Stomach smooth muscle (tissue), 2 donors: ENCODE measurements around the gene PIAS3.
"Not testable (repeated sequence)": the region's sequence is repeated elsewhere in the genome, so short reads cannot be mapped to it uniquely, and the experiment has no call there.

Source experiments
- H3K27ac ChIP-seq: one replicate; pipeline ENCODE4 v1.7.0; 2013; ENCODE audit warnings: mild to moderate bottlenecking, low read length, inconsistent platforms
- H3K27me3 ChIP-seq, 2 donors: one replicate each; pipeline ENCODE4 v1.7.0; 2013; ENCODE audit warnings: low read length in 2 of 2; ENCODE audit not compliant: insufficient read depth in 2 of 2, control insufficient read depth in 1 of 2
- H3K36me3 ChIP-seq, 2 donors: one replicate each; pipeline ENCODE4 v1.7.0; 2013; ENCODE audit warnings: low read length in 2 of 2; ENCODE audit not compliant: control insufficient read depth in 2 of 2, insufficient read depth in 2 of 2
- H3K4me1 ChIP-seq: one replicate; pipeline ENCODE4 v1.7.0; 2013; ENCODE audit warnings: low read length; ENCODE audit not compliant: control insufficient read depth, insufficient read depth
- H3K4me3 ChIP-seq, 2 donors: one replicate each; pipeline ENCODE4 v1.7.0; 2013; ENCODE audit warnings: low read length in 2 of 2
- H3K9ac ChIP-seq, 2 donors: one replicate each; pipeline ENCODE4 v1.7.0; 2013; ENCODE audit warnings: low read length in 2 of 2, mild to moderate bottlenecking in 1 of 2
- H3K9me3 ChIP-seq, 2 donors: one replicate each; pipeline ENCODE4 v1.7.0; 2013; ENCODE audit warnings: low read length in 2 of 2; ENCODE audit not compliant: control insufficient read depth in 2 of 2
- donor health status: healthy.
- donor health status: Pancreatic carcinoma.

The PIAS3 gene

DNA sequence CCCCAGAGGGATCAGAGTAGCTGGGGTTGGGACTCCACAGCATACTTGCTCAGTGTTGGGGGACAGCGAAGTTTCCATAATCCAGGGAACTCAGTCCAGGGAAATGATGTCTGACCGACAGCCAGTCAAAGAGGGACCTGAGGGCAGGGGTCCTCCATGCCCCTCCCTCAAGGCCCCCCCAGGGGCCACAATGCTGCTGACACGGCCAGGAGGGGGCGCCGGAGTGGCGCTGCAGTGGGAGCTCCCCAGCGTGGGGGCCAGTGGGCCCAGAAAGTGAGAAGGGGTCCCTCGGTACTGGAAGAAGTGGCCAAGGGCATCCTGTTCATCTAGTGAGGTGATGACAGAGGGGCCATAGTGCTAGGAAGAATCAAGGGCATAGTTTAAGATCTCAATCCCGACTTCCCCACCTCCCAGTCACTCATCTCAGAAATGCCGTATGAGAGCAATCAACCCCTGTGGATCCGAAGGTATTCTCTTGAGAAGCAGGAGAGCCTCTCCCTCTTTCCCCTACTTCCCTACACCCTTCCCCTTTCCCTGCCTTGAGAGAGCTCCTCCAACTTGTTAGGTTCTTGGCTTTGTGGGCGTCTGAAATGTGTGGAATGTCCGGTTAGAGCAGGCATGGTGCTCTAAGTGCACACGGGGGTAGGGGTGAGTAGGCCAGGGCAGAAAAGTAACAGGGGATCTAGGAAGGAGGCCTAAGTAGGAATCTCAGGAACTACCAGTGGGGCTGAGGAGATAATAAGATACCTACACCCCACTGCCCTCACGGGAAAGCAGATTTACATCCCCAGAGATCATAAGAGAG is 9.3 kb downstream of the PIAS3 start:
- Histone ChIP-seq H3K27me3 (no peaks in the 10 kb centered on the region), H3K27ac (peak overlapping the region; percentile 31), H3K36me3 (peaks cover 39 to 48% of the 10 kb centered on the region in 2 donors)

DNA sequence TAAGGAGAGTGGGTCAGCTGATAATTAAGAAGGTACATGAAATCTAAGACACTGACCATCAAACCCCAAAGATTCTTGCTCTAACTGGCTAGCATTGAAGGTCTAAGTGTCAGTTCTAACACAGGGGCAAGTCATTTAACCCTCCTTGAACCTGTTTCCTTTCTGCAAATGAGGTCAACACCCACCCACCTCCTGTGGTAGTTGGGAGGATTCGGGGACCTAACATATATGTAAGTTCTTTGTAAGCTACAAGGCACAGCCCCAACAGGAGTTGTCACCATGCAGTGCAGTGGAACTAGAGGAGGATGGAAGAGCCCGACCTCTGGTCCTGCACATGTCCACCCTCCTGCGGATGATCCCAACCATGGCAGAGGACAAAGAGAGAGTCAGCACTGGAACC is 11.1 kb downstream of the PIAS3 start:
- Histone ChIP-seq H3K36me3 (peaks cover 28 to 38% of the 10 kb centered on the region in 2 donors), H3K4me1 (peaks cover 12% of the 10 kb centered on the region), H3K27ac (no peak overlapping the region), H3K9ac (no peak overlapping the region), H3K9me3 (no peaks in the 10 kb centered on the region), H3K4me3 (no peak overlapping the region), H3K27me3 (no peaks in the 10 kb centered on the region)

More for the DNA sequence above, 9.3 kb downstream of the PIAS3 start:
- Histone ChIP-seq H3K9ac (peak overlapping the region in 1 of 2 donors; percentile 21), H3K4me3 (no peak overlapping the region), H3K9me3 (no peaks in the 10 kb centered on the region), H3K4me1 (peaks cover 12% of the 10 kb centered on the region)

DNA sequence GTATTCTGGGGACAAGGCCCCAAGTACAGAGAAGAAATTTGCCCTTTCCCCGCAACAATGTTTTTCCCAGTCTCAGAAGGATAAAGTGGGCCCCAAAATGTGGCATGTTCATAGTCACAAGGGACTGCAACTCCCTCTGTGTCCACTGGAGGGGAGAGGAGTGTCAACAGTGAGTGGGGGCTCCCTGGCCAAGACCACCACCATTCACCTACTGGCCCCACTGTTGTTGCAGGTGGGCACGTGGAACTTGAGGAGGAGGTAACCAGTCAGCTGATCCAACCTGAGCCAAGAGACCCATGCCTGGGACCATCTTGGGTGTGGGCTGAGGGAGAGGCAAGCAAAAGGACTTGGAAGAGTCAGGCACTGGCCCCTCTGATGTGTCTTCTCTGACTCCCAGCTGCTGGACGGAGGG is 12.7 kb downstream of the PIAS3 start:
- Histone ChIP-seq H3K9ac (peak overlapping the region; percentile 70 to 80), H3K4me1 (peaks cover 12% of the 10 kb centered on the region), H3K4me3 (peak overlapping the region; percentile 81 to 82), H3K27ac (peak overlapping the region; percentile 60), H3K36me3 (peaks cover 27 to 42% of the 10 kb centered on the region in 2 donors), H3K9me3 (no peaks in the 10 kb centered on the region), H3K27me3 (no peaks in the 10 kb centered on the region)

DNA sequence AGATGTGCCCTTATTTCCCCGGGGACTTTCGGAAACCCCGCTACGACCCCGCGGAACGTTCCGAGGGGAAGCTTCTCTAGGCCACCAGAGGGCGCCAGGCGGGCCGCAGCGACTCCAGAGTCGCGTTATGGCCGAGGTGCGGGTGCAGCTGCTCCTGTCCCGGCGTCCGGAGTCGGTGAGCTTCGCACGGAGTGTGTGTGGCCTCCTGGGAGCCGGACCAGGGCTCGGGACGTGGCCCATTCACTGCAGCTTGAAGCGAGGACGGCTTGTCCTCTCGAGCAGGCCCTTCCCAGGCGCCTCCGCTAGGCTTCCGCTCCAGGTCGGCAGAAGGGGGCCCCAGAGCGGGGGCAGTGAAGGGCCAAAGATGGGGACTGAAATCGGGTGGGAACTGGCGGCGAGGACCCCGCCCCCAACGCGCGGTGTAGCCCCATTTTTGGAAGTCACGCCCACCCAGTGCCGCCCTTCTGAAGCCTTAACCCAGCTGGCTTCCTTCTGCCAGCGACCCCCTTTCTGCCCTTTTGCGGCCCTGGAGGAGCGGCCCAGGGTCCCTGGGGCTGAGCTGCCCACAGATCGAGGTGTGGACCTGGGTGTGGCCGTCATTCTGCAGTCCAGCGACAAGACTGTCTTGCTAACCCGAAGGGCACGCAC is 13.2 kb downstream of the PIAS3 start, which contains the start of gene NUDT17:
Gene NUDT17, plus strand, starts transcription at position 117 of the 648 bp plus-strand sequence. Its CDS starts 11 bp downstream, at position 128.
- H3K36me3 ChIP-seq: peaks cover 27 to 43% of the 10 kb centered on the region in 2 donors
- peak within 1 kb of the TSS; percentile 60 for H3K27ac ChIP-seq
- H3K27me3 ChIP-seq: no peaks in the 10 kb centered on the region
- H3K9ac ChIP-seq: peak within 1 kb of the TSS; percentile 70 to 80
- peaks cover 12% of the 10 kb centered on the region for H3K4me1 ChIP-seq
- H3K4me3 ChIP-seq: peak within 1 kb of the TSS; percentile 81 to 82
- H3K9me3 ChIP-seq: no peaks in the 10 kb centered on the region

DNA sequence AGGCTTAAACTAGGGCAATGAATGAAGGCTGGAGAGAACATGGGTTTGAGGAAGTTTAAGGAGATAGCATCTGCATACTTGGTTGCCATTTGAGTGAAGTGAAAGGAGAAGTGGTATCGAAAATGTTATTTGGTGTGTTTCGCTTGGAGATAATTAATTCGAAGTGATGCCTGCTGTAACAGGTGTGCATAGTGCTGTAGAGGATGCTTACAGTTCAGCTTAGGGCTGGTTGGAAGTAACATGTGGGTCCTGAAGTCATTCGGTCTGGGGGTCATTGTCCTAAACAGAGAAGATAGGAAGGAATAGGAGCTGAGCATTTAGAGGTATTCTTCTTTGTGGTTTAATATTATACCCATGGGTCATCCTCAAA is 13.8 kb downstream of the PIAS3 start:
- Histone ChIP-seq H3K4me1 (peaks cover 10% of the 10 kb centered on the region), H3K4me3 (peak overlapping the region; percentile 81 to 82), H3K27ac (peak overlapping the region; percentile 60), H3K36me3 (peaks cover 23 to 39% of the 10 kb centered on the region in 2 donors), H3K9me3 (no peaks in the 10 kb centered on the region), H3K27me3 (no peaks in the 10 kb centered on the region), H3K9ac (peak overlapping the region; percentile 70 to 80)

DNA sequence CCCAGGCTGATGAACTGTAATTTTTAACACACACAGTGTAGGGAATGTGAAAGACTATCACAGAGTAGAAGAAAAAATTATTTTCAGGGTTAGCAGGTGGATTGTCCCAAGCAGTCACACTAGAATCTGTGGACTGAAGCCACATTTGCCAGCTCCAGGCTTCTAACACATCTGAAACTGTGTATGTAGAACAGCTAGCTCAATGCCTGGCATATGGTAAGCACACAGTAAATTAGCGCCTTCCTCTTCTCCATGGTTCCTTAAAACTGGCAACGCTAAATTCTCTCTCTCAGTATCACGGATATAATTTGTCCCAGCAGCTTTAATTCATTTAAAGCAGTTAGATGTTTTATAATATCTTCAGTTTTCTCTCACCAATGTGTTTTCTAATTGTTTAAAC is 15.8 kb downstream of the PIAS3 start:
- Histone ChIP-seq H3K27ac (no peak overlapping the region), H3K9me3 (no peaks in the 10 kb centered on the region), H3K36me3 (peaks cover 30 to 32% of the 10 kb centered on the region in 2 donors), H3K27me3 (no peaks in the 10 kb centered on the region), H3K4me1 (peaks cover 10% of the 10 kb centered on the region), H3K4me3 (no peak overlapping the region), H3K9ac (no peak overlapping the region)

DNA sequence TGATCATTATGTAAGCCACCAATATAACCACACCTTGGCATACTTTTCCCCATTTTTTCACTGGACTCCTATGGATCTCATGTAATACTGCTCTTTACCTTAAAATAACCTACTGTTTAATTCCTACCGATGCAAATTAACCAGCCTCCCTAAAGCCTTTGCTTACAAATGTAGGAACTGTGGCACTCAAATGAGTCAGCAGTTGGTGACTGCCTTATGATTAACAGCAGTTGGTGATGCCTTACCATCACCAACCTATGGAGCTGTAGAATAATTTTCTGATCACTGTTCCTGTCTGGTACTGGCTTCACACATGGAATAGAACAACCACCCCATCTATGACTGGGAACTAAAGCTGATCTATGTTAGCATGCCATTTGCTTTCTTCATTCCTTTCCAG is 21.2 kb downstream of the PIAS3 start:
- Histone ChIP-seq H3K9me3 (no peaks in the 10 kb centered on the region), H3K4me1 (no peaks in the 10 kb centered on the region), H3K4me3 (no peak overlapping the region), H3K27ac (no peak overlapping the region), H3K36me3 (peaks cover 54 to 68% of the 10 kb centered on the region in 2 donors), H3K27me3 (no peaks in the 10 kb centered on the region), H3K9ac (no peak overlapping the region)

DNA sequence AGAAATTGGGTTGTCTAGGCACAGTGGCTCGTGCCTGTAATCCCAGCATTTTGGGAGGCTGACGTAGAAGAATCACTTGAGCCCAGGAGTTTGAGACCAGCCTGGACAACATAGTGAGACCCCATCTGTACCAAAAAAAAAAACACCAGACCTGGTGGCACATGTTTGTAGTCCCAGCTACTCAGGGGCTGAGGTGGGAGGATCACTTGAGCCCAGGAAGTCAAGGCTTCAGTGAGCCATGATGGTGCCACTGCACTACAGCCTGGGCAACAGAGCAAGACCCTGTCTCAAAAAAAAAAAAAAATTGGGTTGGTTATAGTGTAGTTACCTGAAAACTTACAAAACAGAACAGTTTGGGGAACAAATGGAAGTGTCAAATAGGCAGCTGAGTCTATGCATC is 28.1 kb downstream of the PIAS3 start:
- peaks cover 55 to 57% of the 10 kb centered on the region in 2 donors for H3K36me3 ChIP-seq
- H3K27ac ChIP-seq, H3K9me3 ChIP-seq, H3K27me3 ChIP-seq, H3K4me1 ChIP-seq, H3K4me3 ChIP-seq, H3K9ac ChIP-seq: not testable (repeated sequence)

DNA sequence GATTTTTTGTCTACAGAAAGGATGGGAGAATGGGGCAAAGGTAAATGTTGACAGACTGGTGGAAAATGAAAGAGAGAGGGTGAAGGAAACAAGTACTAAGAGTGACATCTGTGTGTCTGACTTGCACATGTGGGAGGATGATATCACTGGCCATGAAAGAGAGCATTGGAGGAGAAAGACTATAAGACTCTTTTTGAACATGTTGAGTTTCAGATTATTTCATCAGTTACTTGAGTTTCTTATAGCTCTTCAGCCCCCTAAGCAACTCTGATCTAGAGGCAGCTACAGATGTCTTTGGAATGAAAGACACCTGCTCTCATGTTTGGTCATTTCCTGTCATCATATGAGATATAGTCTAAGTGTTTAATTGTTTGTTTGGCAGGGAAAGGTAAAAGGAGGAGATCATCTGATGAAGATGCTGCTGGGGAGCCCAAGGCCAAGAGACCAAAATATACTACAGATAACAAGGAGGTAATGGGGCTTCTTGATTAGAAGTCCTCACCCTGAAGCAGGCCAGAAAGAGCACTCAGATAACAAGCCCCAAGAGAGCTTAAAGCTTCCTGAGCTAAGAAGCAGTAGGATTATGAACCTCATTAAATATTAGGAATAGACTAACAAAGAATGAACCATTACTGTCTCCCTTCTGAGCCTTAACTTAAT is 30.4 kb downstream of the PIAS3 start:
- peaks cover 41 to 51% of the 10 kb centered on the region in 2 donors for H3K36me3 ChIP-seq
- no peak overlapping the region for H3K4me3 ChIP-seq

DNA sequence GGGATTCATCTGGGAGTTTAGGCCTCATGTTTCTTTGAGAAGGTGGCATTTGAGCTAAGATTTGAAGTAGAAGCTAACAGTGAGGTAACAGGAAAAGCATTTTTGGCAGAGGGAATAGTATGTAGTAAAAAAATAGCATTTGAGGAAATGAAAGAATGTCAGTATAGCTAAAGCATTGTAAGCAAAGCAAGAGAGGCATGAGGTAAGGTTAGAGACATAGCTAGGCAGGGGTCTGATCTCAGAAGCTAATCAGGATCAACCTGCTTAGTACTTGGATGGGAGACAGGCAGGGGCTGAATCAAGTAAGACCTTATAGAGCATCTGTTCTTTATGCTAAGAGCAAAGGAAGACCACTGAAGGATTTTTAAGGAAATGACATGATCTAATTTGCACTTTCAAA is 30.9 kb downstream of the PIAS3 start:
- Histone ChIP-seq H3K9me3 (no peaks in the 10 kb centered on the region), H3K4me1 (no peaks in the 10 kb centered on the region), H3K27me3 (no peaks in the 10 kb centered on the region), H3K27ac (no peak overlapping the region), H3K36me3 (peaks cover 35 to 46% of the 10 kb centered on the region in 2 donors), H3K9ac (no peak overlapping the region), H3K4me3 (no peak overlapping the region)

More for the DNA sequence above, 30.4 kb downstream of the PIAS3 start:
- no peak overlapping the region for H3K9ac ChIP-seq
- no peaks in the 10 kb centered on the region for H3K9me3 ChIP-seq
- no peak overlapping the region for H3K27ac ChIP-seq
- no peaks in the 10 kb centered on the region for H3K27me3 ChIP-seq
- H3K4me1 ChIP-seq: no peaks in the 10 kb centered on the region
